Lower leg skin (tissue), 4 donors: ENCODE measurements around the gene AGBL1. TPM values are rescaled to one million over a fixed set of nuclear protein-coding genes. Genes with fewer than 3 reads are reported as not detected.

ENCODE experiments used
- DNase-seq, 2 donors: peaks; one replicate each; pipeline ENCODE4 v3.0.0-alpha.2; 2019; ENCODE audit warnings: low spot score in 2 of 2
- H3K4me3 ChIP-seq: fragments of 200-600 bp; sonication (generic); 2 replicates; pipeline ENCODE4 v1.5.1; 2017; ENCODE audit warnings: mild to moderate bottlenecking, low read depth; ENCODE audit not compliant: poor library complexity, severe bottlenecking
- CTCF ChIP-seq, 3 donors: fragments of 450-650 bp; IDR thresholded peaks; one replicate each; pipeline ENCODE4 v1.5.1; 2016; ENCODE audit warnings: antibody characterized with exemption in 3 of 3, mild to moderate bottlenecking in 3 of 3, moderate library complexity in 2 of 3
- POLR2A ChIP-seq, 2 donors: fragments of 450-650 bp; IDR thresholded peaks; one replicate each; pipeline ENCODE4 v1.6.1; 2016 to 2017; ENCODE audit warnings: antibody characterized with exemption in 2 of 2, mild to moderate bottlenecking in 1 of 2, moderate library complexity in 1 of 2
- WGBS, 2 donors: methylation state at CpG; one replicate each; pipeline ENCODE4 v1.1.5; 2018; 5-methylcytosine and 5-hydroxymethylcytosine counted together
- intact Hi-C: fragments of 100-400 bp; cut with DNase I; formaldehyde crosslinking; loops from one replicate; pipeline ENCODE4 v1.15.0; 2023; ENCODE audit warnings: low total_unique reads
- total RNA-seq, 4 donors: library from RNA; depleted of rRNA; stranded (reverse); fragments of >200 nt; gene quantifications; one replicate each; pipeline ENCODE4 v1.1.0, GENCODE V29; 2016

The AGBL1 gene
- total RNA-seq, 4 donors from 2014 or later = 0.13 to 0.91 TPM; not detected in 2

- no peak for DNase-seq
- WGBS, 2 donors = 34 to 38% methylated on average over 1 of the region's 1 CpG
- no peak for TF ChIP-seq CTCF (IDR thresholded peaks at IDR 0.05)
- no peak for TF ChIP-seq POLR2A (IDR thresholded peaks at IDR 0.05)
- H3K4me3 ChIP-seq = no peak overlapping the region
- intact Hi-C loops = no loop called here
These were observed 476.3 kb downstream of the AGBL1 start for GRCh38 chr15:86555939-86556338.

- 85 to 86% methylated on average over 3 of the region's 3 CpGs for WGBS, 2 donors
- no peak for TF ChIP-seq CTCF (IDR thresholded peaks at IDR 0.05)
- no peak for TF ChIP-seq POLR2A (IDR thresholded peaks at IDR 0.05)
- no peak for DNase-seq
- H3K4me3 ChIP-seq = no peak overlapping the region
- intact Hi-C loops = no loop called here
These were observed 476.8 kb downstream of the AGBL1 start for GRCh38 chr15:86556396-86557017.

- TF ChIP-seq CTCF (IDR thresholded peaks at IDR 0.05) (no peak), POLR2A (IDR thresholded peaks at IDR 0.05) (no peak)
- H3K4me3 ChIP-seq = no peak overlapping the region
- no peak for DNase-seq
- intact Hi-C loops = no loop called here
- 30 to 43% methylated on average over 3 of the region's 3 CpGs for WGBS, 2 donors
These were observed 477.4 kb downstream of the AGBL1 start for GRCh38 chr15:86557018-86557550.

- intact Hi-C loops = no loop called here
- H3K4me3 ChIP-seq = no peak overlapping the region
- TF ChIP-seq CTCF (IDR thresholded peaks at IDR 0.05) (no peak), POLR2A (IDR thresholded peaks at IDR 0.05) (no peak)
- DNase-seq = no peak
These were observed 478.6 kb downstream of the AGBL1 start for GRCh38 chr15:86558252-86558651.

- 70 to 80% methylated on average over 5 of the region's 5 CpGs for WGBS, 2 donors
- H3K4me3 ChIP-seq = no peak overlapping the region
- no peak for TF ChIP-seq CTCF (IDR thresholded peaks at IDR 0.05)
- no peak for TF ChIP-seq POLR2A (IDR thresholded peaks at IDR 0.05)
- no peak for DNase-seq
- intact Hi-C loops = no loop called here
These were observed 479.0 kb downstream of the AGBL1 start for GRCh38 chr15:86558686-86559085.

- intact Hi-C loops = no loop called here
- H3K4me3 ChIP-seq = no peak overlapping the region
- no peak for TF ChIP-seq POLR2A (IDR thresholded peaks at IDR 0.05)
- no peak for TF ChIP-seq CTCF (IDR thresholded peaks at IDR 0.05)
- no peak for DNase-seq
These were observed 488.7 kb downstream of the AGBL1 start for GRCh38 chr15:86568378-86568777.
